Gastrocnemius medialis (tissue), 4 donors: ENCODE results near the gene CCDC92. TPM values are rescaled to one million over a fixed set of nuclear protein-coding genes. Genes with fewer than 3 reads are reported as not detected.

ENCODE experiments used
- ATAC-seq, 2 donors: fragments of 150-250 bp; one replicate each; pipeline ENCODE4 v1.9.1; 2016
- DNase-seq, 2 donors: peaks; one replicate each; pipeline ENCODE4 v3.0.0-alpha.2; 2019
- H3K27ac ChIP-seq, 4 donors: fragments of 200-600 bp; sonication (generic); 1 replicate in 1 of 4; 2 replicates in 3 of 4; pipeline ENCODE4 v1.5.1; 2016 to 2018; ENCODE audit warnings: mild to moderate bottlenecking in 2 of 4, moderate library complexity in 1 of 4
- H3K27me3 ChIP-seq, 3 donors: fragments of 200-600 bp; sonication (generic) in 2 of 3; 1 replicate in 1 of 3; 2 replicates in 2 of 3; pipeline versions ENCODE4 v1.5.1 to v1.6.0; 2016 to 2019; ENCODE audit warnings: mild to moderate bottlenecking in 1 of 3, moderate library complexity in 1 of 3
- H3K36me3 ChIP-seq, 2 donors: fragments of 200-600 bp; sonication (generic) in 1 of 2; one replicate each; pipeline ENCODE4 v1.5.1; 2017 to 2018
- H3K4me1 ChIP-seq, 2 donors: fragments of 200-600 bp; sonication (generic) in 1 of 2; one replicate each; pipeline ENCODE4 v1.5.1; 2016 to 2017; ENCODE audit warnings: mild to moderate bottlenecking in 2 of 2
- H3K4me3 ChIP-seq, 4 donors: fragments of 200-600 bp; sonication (generic) in 3 of 4; 1 replicate in 1 of 4; 2 replicates in 3 of 4; pipeline ENCODE4 v1.5.1; 2016 to 2019; ENCODE audit warnings: mild to moderate bottlenecking in 2 of 4
- H3K9me3 ChIP-seq, 3 donors: fragments of 200-600 bp; sonication (generic) in 2 of 3; 1 replicate in 1 of 3; 2 replicates in 2 of 3; pipeline ENCODE4 v1.5.1; 2016 to 2019
- POLR2A ChIP-seq, 2 donors: fragments of 450-650 bp; IDR thresholded peaks; one replicate each; pipeline ENCODE4 v1.6.1; 2017; ENCODE audit warnings: antibody characterized with exemption in 2 of 2, mild to moderate bottlenecking in 2 of 2, moderate library complexity in 2 of 2
- in situ Hi-C, 4 donors: fragments of 200-750 bp; cut with MboI; loops; one replicate each; pipeline versions ENCODE4 v1.15.0 to v1.8.0; 2017; ENCODE audit warnings: low sequenced_read_pairs in 4 of 4
- intact Hi-C: fragments of 100-400 bp; cut with DNase I; formaldehyde crosslinking; loops from one replicate; pipeline ENCODE4 v1.15.1; 2023; ENCODE audit warnings: low total_unique reads
- total RNA-seq, 4 donors: library from RNA; depleted of rRNA; stranded (reverse); fragments of >200 nt; gene quantifications; one replicate each; pipeline versions ENCODE4 v1.1.0 to v1.2.3, GENCODE V29; 2016
- TF ChIP-seq, protein P1 (sequence below), 5 experiments: fragments of 450-650 bp in 3 of 5; fragments of 200-600 bp in 2 of 5; sonication (generic) in 2 of 5; IDR thresholded peaks in 4 of 5; conservative IDR thresholded peaks in 1 of 5; 1 replicate in 4 of 5; 2 replicates in 1 of 5; pipeline ENCODE4 v1.5.1; 2016 to 2019; ENCODE audit warnings: antibody characterized with exemption in 5 of 5, mild to moderate bottlenecking in 3 of 5, moderate library complexity in 3 of 5

Gene CCDC92
- total RNA-seq, 4 donors from 2014 or later, result 21.1 to 29.1 (median 23.7) TPM

DNA sequence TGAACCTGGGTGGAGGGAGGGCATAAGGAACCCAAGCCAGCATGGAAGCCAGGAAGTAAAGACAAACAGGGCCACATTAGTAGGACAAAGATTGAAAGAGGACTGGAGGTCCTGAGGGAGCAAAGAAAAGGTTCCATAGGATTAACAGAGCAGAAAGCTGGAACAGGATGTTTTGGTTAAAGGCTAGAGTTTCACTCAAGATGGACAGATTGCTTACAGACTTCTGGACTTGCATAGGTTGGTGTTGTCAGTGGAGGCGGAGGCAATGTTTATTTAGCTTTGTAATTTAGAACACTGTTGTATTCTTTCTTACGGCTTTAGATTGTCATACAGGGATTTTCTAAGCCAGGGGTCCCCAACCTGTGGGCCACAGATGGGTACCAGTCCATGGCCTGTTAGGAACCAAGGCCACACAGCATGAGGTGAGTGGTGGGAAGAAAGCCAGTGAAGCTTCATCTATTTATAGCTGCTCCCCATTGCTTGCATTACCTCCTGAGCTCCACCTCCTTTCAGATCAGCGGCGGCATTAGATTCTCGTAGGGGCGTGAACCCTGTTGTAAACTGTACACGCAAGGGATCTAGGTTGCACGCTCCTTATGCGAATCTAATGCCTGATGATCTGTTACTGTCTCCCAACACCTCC lies 31.7 kb upstream of the CCDC92 start:
- in situ Hi-C loops, result no loop called here
- Histone ChIP-seq H3K27me3 (no peaks in the 10 kb centered on the region), H3K9me3 (no peaks in the 10 kb centered on the region), H3K27ac (peak overlapping the region in 1 of 4 donors; percentile 66), H3K4me1 (peaks cover 49 to 54% of the 10 kb centered on the region in 2 donors), H3K4me3 (no peak overlapping the region), H3K36me3 (peaks cover 0 to 9% of the 10 kb centered on the region in 2 donors)
- no peak for DNase-seq
- no peak for ATAC-seq
- no peak for TF ChIP-seq POLR2A (IDR thresholded peaks at IDR 0.05)
- TF ChIP-seq, protein P1, sequence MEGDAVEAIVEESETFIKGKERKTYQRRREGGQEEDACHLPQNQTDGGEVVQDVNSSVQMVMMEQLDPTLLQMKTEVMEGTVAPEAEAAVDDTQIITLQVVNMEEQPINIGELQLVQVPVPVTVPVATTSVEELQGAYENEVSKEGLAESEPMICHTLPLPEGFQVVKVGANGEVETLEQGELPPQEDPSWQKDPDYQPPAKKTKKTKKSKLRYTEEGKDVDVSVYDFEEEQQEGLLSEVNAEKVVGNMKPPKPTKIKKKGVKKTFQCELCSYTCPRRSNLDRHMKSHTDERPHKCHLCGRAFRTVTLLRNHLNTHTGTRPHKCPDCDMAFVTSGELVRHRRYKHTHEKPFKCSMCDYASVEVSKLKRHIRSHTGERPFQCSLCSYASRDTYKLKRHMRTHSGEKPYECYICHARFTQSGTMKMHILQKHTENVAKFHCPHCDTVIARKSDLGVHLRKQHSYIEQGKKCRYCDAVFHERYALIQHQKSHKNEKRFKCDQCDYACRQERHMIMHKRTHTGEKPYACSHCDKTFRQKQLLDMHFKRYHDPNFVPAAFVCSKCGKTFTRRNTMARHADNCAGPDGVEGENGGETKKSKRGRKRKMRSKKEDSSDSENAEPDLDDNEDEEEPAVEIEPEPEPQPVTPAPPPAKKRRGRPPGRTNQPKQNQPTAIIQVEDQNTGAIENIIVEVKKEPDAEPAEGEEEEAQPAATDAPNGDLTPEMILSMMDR (IDR thresholded peaks at IDR 0.05 in 4 of 5, conservative IDR thresholded peaks at IDR 0.05 in 1 of 5), result no peak
- intact Hi-C loops, result no loop called here

DNA sequence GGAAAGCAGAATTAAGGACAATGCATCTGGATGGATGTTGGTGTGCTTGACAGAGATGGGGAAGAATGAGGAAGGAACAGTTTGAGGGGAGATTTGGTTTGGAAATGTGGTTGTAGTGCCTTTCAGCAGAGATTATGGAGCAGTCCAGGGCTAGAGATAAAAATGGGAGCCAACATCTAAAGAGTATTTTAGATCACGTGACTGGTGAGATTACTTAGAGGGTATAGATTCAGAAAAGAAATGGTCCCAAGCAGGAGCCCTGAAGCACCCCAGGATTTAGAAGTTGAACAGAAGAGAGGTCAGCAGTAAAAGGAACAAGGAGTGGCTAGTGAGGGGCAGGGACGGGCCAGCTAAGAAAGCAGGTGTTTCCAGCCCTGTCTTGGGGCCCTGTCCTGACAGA lies 30.0 kb upstream of the CCDC92 start:
- intact Hi-C loops (no loop called here), in situ Hi-C loops (no loop called here)
- no peak for TF ChIP-seq POLR2A (IDR thresholded peaks at IDR 0.05)
- TF ChIP-seq, protein P1 (IDR thresholded peaks at IDR 0.05 in 4 of 5, conservative IDR thresholded peaks at IDR 0.05 in 1 of 5), result no peak
- no peak for DNase-seq
- no peaks in the 10 kb centered on the region for H3K9me3 ChIP-seq
- H3K36me3 ChIP-seq, result peaks cover 0 to 9% of the 10 kb centered on the region in 2 donors
- H3K27ac ChIP-seq, result no peak overlapping the region
- H3K4me1 ChIP-seq, result peaks cover 34 to 38% of the 10 kb centered on the region in 2 donors
- H3K4me3 ChIP-seq, result no peak overlapping the region
- no peak for ATAC-seq
- H3K27me3 ChIP-seq, result no peaks in the 10 kb centered on the region

DNA sequence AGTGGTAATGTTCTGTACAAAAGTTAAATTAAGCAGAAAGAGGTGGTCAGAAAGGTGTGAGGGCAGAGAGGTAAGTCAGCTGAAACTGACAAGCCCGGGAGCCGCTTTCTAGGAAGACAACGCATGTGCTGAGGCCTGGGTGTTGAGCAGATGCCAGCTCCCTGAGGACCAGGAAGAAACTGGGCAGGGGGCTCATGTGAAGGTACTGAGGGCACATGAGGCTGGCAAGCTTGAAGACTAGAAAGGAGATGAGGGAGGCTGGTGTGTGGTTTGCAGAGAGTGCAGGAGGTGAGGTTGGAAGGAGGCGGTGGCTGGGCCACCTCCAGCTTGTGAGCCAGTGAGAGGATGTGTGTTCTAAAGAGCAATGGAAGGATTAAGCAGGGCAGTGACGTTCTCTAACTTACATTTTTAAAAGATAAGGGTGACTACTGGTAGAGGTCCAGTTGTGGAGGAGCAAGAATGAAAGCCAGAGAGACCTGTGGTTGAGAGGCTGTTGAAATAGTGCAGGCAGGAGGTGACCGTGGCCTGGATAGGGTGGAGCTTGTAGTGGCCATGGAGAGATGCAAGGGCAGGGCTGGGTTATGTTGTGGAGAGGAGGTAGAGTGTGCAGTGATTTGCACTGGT lies 29.5 kb upstream of the CCDC92 start:
- intact Hi-C loops, result no loop called here
- no peak overlapping the region for H3K27ac ChIP-seq

DNA sequence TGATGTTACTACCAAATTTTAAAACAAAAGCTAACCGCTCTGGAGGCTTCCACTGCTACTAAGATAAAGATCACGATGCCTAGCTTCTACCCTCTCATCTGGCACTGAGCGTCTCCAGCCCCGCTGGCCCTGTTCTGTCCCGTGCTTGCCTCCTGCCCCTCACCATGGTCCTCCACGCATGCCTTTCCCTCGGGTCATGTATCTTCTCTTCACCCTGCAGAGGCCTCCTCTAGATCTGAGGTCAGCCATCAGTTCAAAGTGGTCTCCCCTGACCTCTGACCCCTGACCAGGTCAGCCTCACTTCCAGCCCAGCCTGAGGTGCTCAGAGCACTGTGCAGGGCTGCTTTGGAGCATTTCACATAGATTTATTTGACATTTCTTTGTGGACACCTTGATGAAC lies 28.7 kb upstream of the CCDC92 start:
- Histone ChIP-seq H3K27me3 (no peaks in the 10 kb centered on the region), H3K27ac (no peak overlapping the region), H3K4me3 (no peak overlapping the region), H3K36me3 (peaks cover 0 to 9% of the 10 kb centered on the region in 2 donors), H3K4me1 (peaks cover 22 to 25% of the 10 kb centered on the region in 2 donors), H3K9me3 (no peaks in the 10 kb centered on the region)
- DNase-seq (no peak), ATAC-seq (no peak)
- intact Hi-C loops (no loop called here), in situ Hi-C loops (no loop called here)
- TF ChIP-seq, protein P1 (IDR thresholded peaks at IDR 0.05 in 4 of 5, conservative IDR thresholded peaks at IDR 0.05 in 1 of 5), result no peak
- no peak for TF ChIP-seq POLR2A (IDR thresholded peaks at IDR 0.05)

More for the DNA sequence above, 29.5 kb upstream of the CCDC92 start:
- H3K4me3 ChIP-seq, result no peak overlapping the region
- ATAC-seq (no peak), DNase-seq (no peak)
- no peaks in the 10 kb centered on the region for H3K27me3 ChIP-seq
- H3K4me1 ChIP-seq, result peaks cover 28 to 33% of the 10 kb centered on the region in 2 donors
- in situ Hi-C loops, result no loop called here
- no peaks in the 10 kb centered on the region for H3K9me3 ChIP-seq
- peaks cover 0 to 9% of the 10 kb centered on the region in 2 donors for H3K36me3 ChIP-seq
- TF ChIP-seq, protein P1 (IDR thresholded peaks at IDR 0.05 in 4 of 5, conservative IDR thresholded peaks at IDR 0.05 in 1 of 5), result no peak
- TF ChIP-seq POLR2A (IDR thresholded peaks at IDR 0.05), result no peak
